Measurements from ENCODE around the gene MGAT4C.

MGAT4C gene

DNA sequence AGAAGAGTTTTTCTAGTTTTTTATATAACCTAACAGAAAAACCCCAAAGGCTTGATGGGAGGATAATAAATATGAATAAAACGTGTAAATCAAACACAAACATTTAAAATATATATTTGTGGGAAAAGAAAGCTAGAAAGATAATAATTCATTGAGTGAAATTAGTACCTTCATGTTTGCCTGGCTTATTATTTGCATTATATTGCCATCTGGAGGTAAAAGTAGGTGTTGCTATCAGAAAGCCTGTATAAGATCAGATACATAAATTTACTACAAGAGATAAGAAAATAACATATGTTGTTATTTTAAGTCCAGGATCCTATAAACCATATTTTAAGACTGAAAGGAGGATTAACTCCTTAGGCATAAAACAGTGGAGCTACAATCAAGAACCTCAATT lies 304.4 kb downstream of the MGAT4C start:
- no peak overlapping the region for H4K91ac ChIP-seq (ENCODE audit: low read length)
- no peaks in the 10 kb centered on the region for H3K27me3 ChIP-seq (ENCODE audit: control insufficient read depth in 1 of 2, insufficient read depth in 1 of 2, low read length in 2 of 2)
- H3K27ac ChIP-seq (ENCODE audit: low read length, poor library complexity, severe bottlenecking): no peak overlapping the region
- peaks cover 3% of the 10 kb centered on the region for H3K4me1 ChIP-seq (ENCODE audit: control insufficient read depth, insufficient read depth, low read depth, low read length)
- H2BK15ac ChIP-seq (ENCODE audit: low read depth, poor library complexity, severe bottlenecking): no peak overlapping the region
- no peak overlapping the region for H2BK120ac ChIP-seq (ENCODE audit: low read depth, low read length)
- no CpG with 5 or more reads among the region's 1 CpG for WGBS
- no peak overlapping the region for H3K9ac ChIP-seq (ENCODE audit: low read length)
- no peaks in the 10 kb centered on the region for H3K79me1 ChIP-seq (replicated peaks; ENCODE audit: low read length, poor library complexity, severe bottlenecking)
- no peak overlapping the region for H2AK5ac ChIP-seq (ENCODE audit: low read length, severe bottlenecking)
- H3K14ac ChIP-seq (ENCODE audit: low read length in 2 of 2): no peak overlapping the region
- no peak overlapping the region for H3K4me3 ChIP-seq (ENCODE audit: insufficient read depth in 1 of 2, low read depth in 1 of 2, low read length in 2 of 2)
- no peak overlapping the region for H3K4me2 ChIP-seq (ENCODE audit: low read length, poor library complexity, severe bottlenecking)
- no peak overlapping the region for H3K4ac ChIP-seq (ENCODE audit: low read depth in 1 of 2, low read length in 2 of 2)
- H3K36me3 ChIP-seq (ENCODE audit: control insufficient read depth in 1 of 2, insufficient read depth in 2 of 2, low read depth in 1 of 2, low read length in 2 of 2): no peaks in the 10 kb centered on the region
- no peak overlapping the region for H3K18ac ChIP-seq (ENCODE audit: low read depth in 1 of 2, low read length in 2 of 2)
- H2BK5ac ChIP-seq (ENCODE audit: low read depth, low read length, poor library complexity, severe bottlenecking): no peak overlapping the region
- peak; percentile 24 for DNase-seq
- H2BK12ac ChIP-seq (ENCODE audit: low read length in 2 of 2): no peak overlapping the region
- no peak overlapping the region for H3K23ac ChIP-seq (ENCODE audit: low read length in 2 of 2)
- no peak overlapping the region for H2AFZ ChIP-seq (ENCODE audit: low read depth, low read length)
- no peak overlapping the region for H4K8ac ChIP-seq (ENCODE audit: low read length)
- no peaks in the 10 kb centered on the region for H3K9me3 ChIP-seq (ENCODE audit: control insufficient read depth, low read length)

DNA sequence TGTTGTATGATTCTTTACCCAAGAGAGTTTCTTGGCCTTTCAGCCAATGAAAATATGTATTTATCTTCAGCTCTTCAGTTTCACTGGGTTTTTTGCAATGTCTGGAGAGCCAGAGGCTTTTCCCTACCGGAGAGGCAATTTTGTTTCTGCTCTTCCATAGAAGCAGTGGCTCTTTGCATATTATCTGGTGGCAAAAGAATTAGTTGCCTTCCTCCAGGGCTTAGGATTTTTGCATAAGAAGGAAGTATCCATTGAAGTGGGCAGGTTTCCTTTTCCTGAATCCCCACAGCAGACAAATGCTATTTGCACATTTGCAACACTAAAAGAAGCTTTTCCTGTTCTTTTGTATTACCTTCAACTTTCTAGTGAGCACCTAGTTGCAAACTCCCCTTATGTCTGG lies 306.9 kb downstream of the MGAT4C start:
- no peak overlapping the region for H2AK5ac ChIP-seq (ENCODE audit: low read length, severe bottlenecking)
- H3K36me3 ChIP-seq (ENCODE audit: control insufficient read depth in 1 of 2, insufficient read depth in 2 of 2, low read depth in 1 of 2, low read length in 2 of 2): no peaks in the 10 kb centered on the region
- H3K79me1 ChIP-seq (replicated peaks; ENCODE audit: low read length, poor library complexity, severe bottlenecking): no peaks in the 10 kb centered on the region
- no peak overlapping the region for H3K27ac ChIP-seq (ENCODE audit: low read length, poor library complexity, severe bottlenecking)
- no peak for DNase-seq
- H4K91ac ChIP-seq (ENCODE audit: low read length): no peak overlapping the region
- H2AFZ ChIP-seq (ENCODE audit: low read depth, low read length): no peak overlapping the region
- H3K4me2 ChIP-seq (ENCODE audit: low read length, poor library complexity, severe bottlenecking): no peak overlapping the region
- no peak overlapping the region for H3K18ac ChIP-seq (ENCODE audit: low read depth in 1 of 2, low read length in 2 of 2)
- no peak overlapping the region for H3K23ac ChIP-seq (ENCODE audit: low read length in 2 of 2)
- no peak overlapping the region for H4K8ac ChIP-seq (ENCODE audit: low read length)
- H3K4me3 ChIP-seq (ENCODE audit: insufficient read depth in 1 of 2, low read depth in 1 of 2, low read length in 2 of 2): no peak overlapping the region
- no peaks in the 10 kb centered on the region for H3K27me3 ChIP-seq (ENCODE audit: control insufficient read depth in 1 of 2, insufficient read depth in 1 of 2, low read length in 2 of 2)
- WGBS: 8% methylated on average over 1 of the region's 1 CpG
- no peak overlapping the region for H2BK5ac ChIP-seq (ENCODE audit: low read depth, low read length, poor library complexity, severe bottlenecking)
- H3K9ac ChIP-seq (ENCODE audit: low read length): no peak overlapping the region
- no peak overlapping the region for H3K4ac ChIP-seq (ENCODE audit: low read depth in 1 of 2, low read length in 2 of 2)
- no peak overlapping the region for H2BK120ac ChIP-seq (ENCODE audit: low read depth, low read length)
- no peak overlapping the region for H3K14ac ChIP-seq (ENCODE audit: low read length in 2 of 2)
- no peaks in the 10 kb centered on the region for H3K4me1 ChIP-seq (ENCODE audit: control insufficient read depth, insufficient read depth, low read depth, low read length)
- H2BK15ac ChIP-seq (ENCODE audit: low read depth, poor library complexity, severe bottlenecking): no peak overlapping the region
- no peak overlapping the region for H2BK12ac ChIP-seq (ENCODE audit: low read length in 2 of 2)
- H3K9me3 ChIP-seq (ENCODE audit: control insufficient read depth, low read length): no peaks in the 10 kb centered on the region

DNA sequence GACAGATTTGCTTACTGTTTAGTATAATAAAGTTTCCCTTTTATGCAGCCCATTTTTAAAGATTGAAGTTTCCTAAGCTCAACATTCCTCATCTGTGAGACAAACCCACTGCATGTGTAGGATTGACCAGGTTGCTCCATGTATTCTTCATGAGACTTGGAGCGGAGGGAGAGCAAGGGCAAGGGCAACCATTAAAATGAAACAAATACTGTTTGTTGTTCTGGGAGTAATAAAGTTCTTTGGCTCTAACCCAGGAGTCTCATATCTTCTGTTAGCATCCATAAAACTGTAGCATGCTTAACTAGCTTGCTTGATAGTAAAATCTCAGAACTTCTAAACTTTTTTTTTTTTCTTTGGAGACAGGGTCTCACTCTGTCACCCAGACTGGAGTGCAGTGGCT lies 307.9 kb downstream of the MGAT4C start:
- Histone ChIP-seq H3K36me3 (ENCODE audit: control insufficient read depth in 1 of 2, insufficient read depth in 2 of 2, low read depth in 1 of 2, low read length in 2 of 2) (no peaks in the 10 kb centered on the region), H2BK12ac (ENCODE audit: low read length in 2 of 2) (no peak overlapping the region), H2BK5ac (ENCODE audit: low read depth, low read length, poor library complexity, severe bottlenecking) (no peak overlapping the region), H3K4me1 (ENCODE audit: control insufficient read depth, insufficient read depth, low read depth, low read length) (no peaks in the 10 kb centered on the region), H2BK15ac (ENCODE audit: low read depth, poor library complexity, severe bottlenecking) (no peak overlapping the region), H3K4me2 (ENCODE audit: low read length, poor library complexity, severe bottlenecking) (no peak overlapping the region), H2AK5ac (ENCODE audit: low read length, severe bottlenecking) (no peak overlapping the region), H3K79me1 (replicated peaks; ENCODE audit: low read length, poor library complexity, severe bottlenecking) (no peaks in the 10 kb centered on the region), H3K9ac (ENCODE audit: low read length) (no peak overlapping the region), H2AFZ (ENCODE audit: low read depth, low read length) (no peak overlapping the region), H4K91ac (ENCODE audit: low read length) (no peak overlapping the region), H3K4ac (ENCODE audit: low read depth in 1 of 2, low read length in 2 of 2) (no peak overlapping the region), H3K27ac (ENCODE audit: low read length, poor library complexity, severe bottlenecking) (no peak overlapping the region), H3K18ac (ENCODE audit: low read depth in 1 of 2, low read length in 2 of 2) (no peak overlapping the region), H2BK120ac (ENCODE audit: low read depth, low read length) (no peak overlapping the region), H3K14ac (ENCODE audit: low read length in 2 of 2) (no peak overlapping the region), H3K9me3 (ENCODE audit: control insufficient read depth, low read length) (no peaks in the 10 kb centered on the region), H3K23ac (ENCODE audit: low read length in 2 of 2) (no peak overlapping the region), H3K4me3 (ENCODE audit: insufficient read depth in 1 of 2, low read depth in 1 of 2, low read length in 2 of 2) (no peak overlapping the region), H4K8ac (ENCODE audit: low read length) (no peak overlapping the region), H3K27me3 (ENCODE audit: control insufficient read depth in 1 of 2, insufficient read depth in 1 of 2, low read length in 2 of 2) (no peaks in the 10 kb centered on the region)
- DNase-seq: no peak
- 86% methylated on average over 1 of the region's 1 CpG for WGBS

DNA sequence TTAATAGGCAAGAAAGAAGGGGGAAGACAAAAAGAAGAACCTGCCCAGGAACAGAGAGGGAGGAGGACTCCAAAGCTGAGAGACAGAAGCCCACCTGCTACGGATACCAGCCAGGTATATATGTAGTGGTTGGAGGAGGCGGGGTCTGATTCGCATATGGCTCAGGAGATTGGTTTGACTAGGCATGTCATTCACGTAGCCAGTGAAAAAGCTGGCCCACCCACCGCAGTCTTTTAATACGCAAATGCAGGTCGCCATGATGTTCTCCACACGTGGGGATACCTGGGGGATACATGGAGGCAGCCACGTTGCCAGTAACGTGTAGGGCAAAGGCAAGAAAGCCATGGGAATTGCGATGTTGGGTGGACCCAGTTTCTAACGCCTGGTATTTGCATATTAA lies 308.9 kb downstream of the MGAT4C start:
- H3K79me1 ChIP-seq (replicated peaks; ENCODE audit: low read length, poor library complexity, severe bottlenecking): no peaks in the 10 kb centered on the region
- no peak overlapping the region for H4K8ac ChIP-seq (ENCODE audit: low read length)
- H3K4me2 ChIP-seq (ENCODE audit: low read length, poor library complexity, severe bottlenecking): no peak overlapping the region
- H3K27ac ChIP-seq (ENCODE audit: low read length, poor library complexity, severe bottlenecking): no peak overlapping the region
- H2AK5ac ChIP-seq (ENCODE audit: low read length, severe bottlenecking): no peak overlapping the region
- H3K9ac ChIP-seq (ENCODE audit: low read length): no peak overlapping the region
- H3K23ac ChIP-seq (ENCODE audit: low read length in 2 of 2): no peak overlapping the region
- H3K4ac ChIP-seq (ENCODE audit: low read depth in 1 of 2, low read length in 2 of 2): no peak overlapping the region
- no peaks in the 10 kb centered on the region for H3K9me3 ChIP-seq (ENCODE audit: control insufficient read depth, low read length)
- H2AFZ ChIP-seq (ENCODE audit: low read depth, low read length): no peak overlapping the region
- no peaks in the 10 kb centered on the region for H3K36me3 ChIP-seq (ENCODE audit: control insufficient read depth in 1 of 2, insufficient read depth in 2 of 2, low read depth in 1 of 2, low read length in 2 of 2)
- H2BK120ac ChIP-seq (ENCODE audit: low read depth, low read length): no peak overlapping the region
- no peak for DNase-seq
- H2BK12ac ChIP-seq (ENCODE audit: low read length in 2 of 2): no peak overlapping the region
- 93% methylated on average over 11 of the region's 12 CpGs for WGBS
- no peak overlapping the region for H3K4me3 ChIP-seq (ENCODE audit: insufficient read depth in 1 of 2, low read depth in 1 of 2, low read length in 2 of 2)
- no peak overlapping the region for H2BK15ac ChIP-seq (ENCODE audit: low read depth, poor library complexity, severe bottlenecking)
- H3K18ac ChIP-seq (ENCODE audit: low read depth in 1 of 2, low read length in 2 of 2): no peak overlapping the region
- no peak overlapping the region for H4K91ac ChIP-seq (ENCODE audit: low read length)
- H3K27me3 ChIP-seq (ENCODE audit: control insufficient read depth in 1 of 2, insufficient read depth in 1 of 2, low read length in 2 of 2): no peaks in the 10 kb centered on the region
- no peak overlapping the region for H3K14ac ChIP-seq (ENCODE audit: low read length in 2 of 2)
- no peaks in the 10 kb centered on the region for H3K4me1 ChIP-seq (ENCODE audit: control insufficient read depth, insufficient read depth, low read depth, low read length)
- no peak overlapping the region for H2BK5ac ChIP-seq (ENCODE audit: low read depth, low read length, poor library complexity, severe bottlenecking)
